Gastroesophageal sphincter (tissue), 4 donors: ENCODE data around the gene NFYC. TPM values are rescaled to one million over a fixed set of nuclear protein-coding genes. Genes with fewer than 3 reads are reported as not detected.

Experiments used
- ATAC-seq: fragments of 150-250 bp; one replicate; pipeline ENCODE4 v1.9.1; 2016; ENCODE audit warnings: mild to moderate bottlenecking, moderate library complexity
- H3K27ac ChIP-seq, 4 donors: fragments of 200-600 bp; sonication (generic) in 3 of 4; 1 replicate in 3 of 4; 2 replicates in 1 of 4; pipeline ENCODE4 v1.5.1; 2016 to 2019
- H3K27me3 ChIP-seq: fragments of 200-600 bp; sonication (generic); one replicate; pipeline ENCODE4 v1.5.1; 2019
- H3K36me3 ChIP-seq, 2 donors: fragments of 200-600 bp; sonication (generic); one replicate each; pipeline ENCODE4 v1.5.1; 2019; ENCODE audit warnings: control low read depth in 1 of 2
- H3K4me1 ChIP-seq, 3 donors: fragments of 200-600 bp; sonication (generic); 1 replicate in 2 of 3; 2 replicates in 1 of 3; pipeline ENCODE4 v1.5.1; 2016 to 2019; ENCODE audit warnings: control low read depth in 2 of 3
- H3K4me3 ChIP-seq, 2 donors: fragments of 200-600 bp; sonication (generic); one replicate each; pipeline ENCODE4 v1.5.1; 2019; ENCODE audit warnings: mild to moderate bottlenecking in 1 of 2, moderate library complexity in 1 of 2
- H3K9me3 ChIP-seq, 3 donors: fragments of 200-600 bp; sonication (generic); one replicate each; pipeline ENCODE4 v1.5.1; 2017 to 2019; ENCODE audit warnings: control low read depth in 2 of 3
- CTCF ChIP-seq, 4 experiments: fragments of 200-600 bp in 2 of 4; fragments of 450-650 bp in 2 of 4; sonication (generic) in 1 of 4; IDR thresholded peaks; one replicate each; pipeline ENCODE4 v1.5.1; 2017 to 2019; ENCODE audit warnings: antibody characterized with exemption in 4 of 4, mild to moderate bottlenecking in 2 of 4, moderate library complexity in 2 of 4
- EP300 ChIP-seq: sonication (generic); formaldehyde crosslinking; IDR thresholded peaks from one replicate; pipeline ENCODE4 v1.6.1; 2017; ENCODE audit warnings: antibody characterized with exemption, mild to moderate bottlenecking
- POLR2A ChIP-seq, 2 donors: fragments of 450-650 bp; IDR thresholded peaks; one replicate each; pipeline ENCODE4 v1.6.1; 2017; ENCODE audit warnings: antibody characterized with exemption in 2 of 2, mild to moderate bottlenecking in 2 of 2, moderate library complexity in 1 of 2
- POLR2AphosphoS5 ChIP-seq: sonication (generic); formaldehyde crosslinking; IDR thresholded peaks from one replicate; pipeline ENCODE4 v1.6.1; 2017; ENCODE audit warnings: antibody characterized with exemption
- WGBS, 2 donors: methylation state at CpG; one replicate each; pipeline ENCODE4 v1.1.5; 2018; ENCODE audit warnings: low coverage in 1 of 2; 5-methylcytosine and 5-hydroxymethylcytosine counted together
- total RNA-seq, 4 donors: library from RNA; depleted of rRNA; stranded (reverse); fragments of >200 nt; gene quantifications; one replicate each; pipeline ENCODE4 v1.1.0, GENCODE V29; 2016

The NFYC gene
- total RNA-seq, 4 donors from 2014 or later: 32.4 to 54.2 (median 46.5) TPM

- whole genome bisulfite sequencing, 2 donors: 66% methylated on average over 7 of the region's 19 CpGs; no CpG with 5 or more reads in 1 of the 2 donors
- peak overlapping the region in 3 of 4 donors; percentile 90 to 94 (median 92) for H3K27ac ChIP-seq
These were observed 96.4 kb downstream of the NFYC start for GRCh38 chr1:40787737-40788560.

GRCh38 chr1:40788561-40789341, 97.2 kb downstream of the NFYC start:
- Histone ChIP-seq H3K27ac (peak overlapping the region in 3 of 4 donors; percentile 64 to 92 (median 90)), H3K4me1 (peaks cover 0 to 96% (median 23%) of the 10 kb centered on the region in 3 donors), H3K9me3 (no peaks in the 10 kb centered on the region), H3K27me3 (no peaks in the 10 kb centered on the region), H3K36me3 (no peaks in the 10 kb centered on the region), H3K4me3 (no peak overlapping the region)
- 63 to 80% methylated on average over 3 to 6 of the region's 17 CpGs for WGBS, 2 donors
- ATAC-seq: no peak
- TF ChIP-seq CTCF (IDR thresholded peaks at IDR 0.05) (no peak), POLR2AphosphoS5 (no peak), EP300 (no peak), POLR2A (IDR thresholded peaks at IDR 0.05) (no peak)

More at GRCh38 chr1:40787737-40788560, 96.4 kb downstream of the NFYC start:
- TF ChIP-seq EP300 (no peak), POLR2A (IDR thresholded peaks at IDR 0.05) (no peak), CTCF (IDR thresholded peaks at IDR 0.05) (no peak), POLR2AphosphoS5 (no peak)
- Histone ChIP-seq H3K27me3 (no peaks in the 10 kb centered on the region), H3K36me3 (no peaks in the 10 kb centered on the region), H3K4me3 (no peak overlapping the region), H3K9me3 (no peaks in the 10 kb centered on the region), H3K4me1 (peaks cover 0 to 93% (median 28%) of the 10 kb centered on the region in 3 donors)
- no peak for ATAC-seq

GRCh38 chr1:40789342-40789598, 97.8 kb downstream of the NFYC start:
- peak overlapping the region in 3 of 4 donors; percentile 64 to 92 (median 90) for H3K27ac ChIP-seq
- no peak for TF ChIP-seq EP300
- TF ChIP-seq POLR2AphosphoS5: no peak
- TF ChIP-seq POLR2A (IDR thresholded peaks at IDR 0.05): no peak
- TF ChIP-seq CTCF (IDR thresholded peaks at IDR 0.05): no peak
- WGBS, 2 donors: 65 to 71% methylated on average over 1 to 2 of the region's 2 CpGs
- no peak for ATAC-seq
- H3K27me3 ChIP-seq: no peaks in the 10 kb centered on the region
- H3K4me1 ChIP-seq: peaks cover 0 to 99% (median 23%) of the 10 kb centered on the region in 3 donors
- no peaks in the 10 kb centered on the region for H3K36me3 ChIP-seq
- H3K9me3 ChIP-seq: no peaks in the 10 kb centered on the region
- no peak overlapping the region for H3K4me3 ChIP-seq

- Histone ChIP-seq H3K9me3 (no peaks in the 10 kb centered on the region), H3K27me3 (no peaks in the 10 kb centered on the region), H3K4me3 (no peak overlapping the region), H3K27ac (peak overlapping the region in 3 of 4 donors; percentile 64 to 92 (median 90)), H3K4me1 (peaks cover 0 to 99% (median 23%) of the 10 kb centered on the region in 3 donors), H3K36me3 (no peaks in the 10 kb centered on the region)
- TF ChIP-seq CTCF (IDR thresholded peaks at IDR 0.05) (no peak), POLR2A (IDR thresholded peaks at IDR 0.05) (no peak), EP300 (no peak), POLR2AphosphoS5 (no peak)
- WGBS, 2 donors: 61 to 72% methylated on average over 4 to 9 of the region's 13 CpGs
- ATAC-seq: no peak
These were observed 98.3 kb downstream of the NFYC start for GRCh38 chr1:40789661-40790430.
